ENCODE results near the gene MAML3.

The MAML3 gene

DNA sequence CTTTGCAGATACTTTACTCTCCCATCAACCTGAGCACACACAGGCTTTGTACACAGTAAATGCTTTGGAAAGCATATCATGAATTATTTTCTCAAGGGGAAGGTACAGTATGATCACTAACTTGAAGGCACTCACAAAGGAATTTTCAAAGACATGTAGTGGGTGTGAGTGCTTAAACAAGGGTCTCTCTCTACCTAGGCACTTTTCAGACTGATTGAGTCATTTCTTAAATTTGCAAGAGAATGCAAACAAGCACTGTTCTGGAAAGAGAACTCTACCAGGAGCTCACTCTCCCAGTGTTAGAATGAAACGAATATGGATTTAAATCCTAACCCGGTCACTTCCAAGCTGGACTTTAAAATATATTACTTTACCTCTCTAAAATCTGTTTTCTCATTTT, 85.7 kb downstream of the MAML3 start:
- FAIRE-seq, result no peak

DNA sequence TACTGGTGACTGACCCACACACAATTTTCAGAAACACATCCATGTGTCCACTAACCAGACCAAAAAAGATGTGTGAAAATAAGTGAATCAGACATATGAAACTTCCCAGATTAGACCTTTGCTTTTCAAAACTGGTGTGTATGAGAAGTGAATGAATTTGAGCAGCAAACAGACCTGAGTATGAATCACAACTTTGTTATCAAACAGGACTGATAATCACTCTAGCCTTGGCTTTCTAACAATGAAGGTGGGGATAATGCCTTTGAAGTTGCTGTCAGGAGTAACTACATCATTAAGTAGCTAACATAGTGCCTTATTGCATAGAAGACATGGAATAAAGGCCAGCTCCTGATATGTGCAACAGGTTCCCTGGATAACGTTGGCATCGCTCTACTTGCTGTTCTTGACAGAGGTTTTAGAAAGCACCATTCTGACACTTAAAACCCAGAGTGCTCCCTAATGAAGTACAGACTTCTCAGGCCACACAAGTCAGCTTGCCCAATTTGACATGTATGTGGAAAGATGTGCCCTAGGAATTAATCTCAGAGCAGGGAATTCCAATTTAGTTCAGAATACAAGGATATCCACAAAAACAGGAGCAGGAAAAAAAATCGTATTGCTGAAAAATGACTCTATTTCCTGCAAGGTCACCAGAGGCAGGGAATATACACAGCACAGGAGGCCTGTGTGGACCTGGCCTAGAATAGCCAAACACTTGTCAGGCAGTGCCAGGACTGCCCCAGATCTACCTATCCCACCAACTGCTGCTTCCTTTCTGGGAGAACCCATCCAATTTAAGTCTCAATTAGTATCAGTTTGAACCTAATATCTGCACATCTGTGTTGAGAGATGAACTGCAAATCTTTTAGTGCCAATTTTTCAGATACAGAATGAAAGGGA, 87.7 kb downstream of the MAML3 start:
- no peak for FAIRE-seq

DNA sequence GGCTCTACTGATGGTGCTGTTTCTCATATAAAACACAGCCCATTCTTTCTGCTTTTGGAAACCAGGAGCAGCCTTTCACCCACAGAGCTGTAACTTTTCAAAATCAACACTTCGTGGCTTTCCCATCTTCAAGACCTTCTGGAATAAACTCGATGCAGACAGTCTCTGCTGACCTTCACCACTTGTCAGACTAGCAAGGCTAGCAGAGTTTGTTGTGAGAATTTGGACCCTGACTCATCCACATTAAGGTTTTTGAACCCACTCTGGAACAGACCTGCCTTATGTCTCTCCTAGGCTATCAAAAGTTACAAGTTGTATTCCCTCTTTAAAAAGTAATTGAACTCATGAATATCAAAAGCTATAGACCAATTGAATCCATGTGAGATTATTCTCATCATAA, 88.6 kb downstream of the MAML3 start:
- no peak for FAIRE-seq

DNA sequence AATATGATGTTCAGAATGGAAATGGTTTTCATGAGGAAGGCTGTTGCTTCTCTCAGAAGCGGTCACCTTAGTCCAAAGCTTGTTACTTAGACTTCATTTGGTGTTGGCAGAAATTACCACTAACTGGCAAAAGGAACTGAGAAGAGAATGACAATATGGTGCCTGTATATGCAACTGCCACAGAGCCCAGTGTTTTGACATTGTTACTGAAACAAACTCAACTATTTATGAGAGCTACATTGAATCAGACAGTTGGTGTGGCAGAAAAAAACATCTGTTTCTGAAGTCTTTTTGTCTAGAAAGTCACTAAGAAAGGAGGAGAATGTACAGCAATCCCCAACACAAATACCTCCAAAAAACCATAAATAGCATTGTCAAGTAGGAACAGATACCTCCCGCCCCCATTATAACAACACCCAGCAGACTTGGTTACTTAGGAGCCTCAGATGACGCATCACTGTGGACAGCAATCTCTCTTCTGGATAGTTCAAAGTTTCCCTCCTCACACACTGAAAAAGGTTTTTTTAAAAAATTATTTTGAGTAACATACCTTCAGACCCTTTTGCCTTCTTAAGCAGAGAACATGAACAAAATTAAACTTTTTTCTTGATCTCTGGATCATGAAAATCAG, 92.2 kb downstream of the MAML3 start:
- FAIRE-seq, result no peak

DNA sequence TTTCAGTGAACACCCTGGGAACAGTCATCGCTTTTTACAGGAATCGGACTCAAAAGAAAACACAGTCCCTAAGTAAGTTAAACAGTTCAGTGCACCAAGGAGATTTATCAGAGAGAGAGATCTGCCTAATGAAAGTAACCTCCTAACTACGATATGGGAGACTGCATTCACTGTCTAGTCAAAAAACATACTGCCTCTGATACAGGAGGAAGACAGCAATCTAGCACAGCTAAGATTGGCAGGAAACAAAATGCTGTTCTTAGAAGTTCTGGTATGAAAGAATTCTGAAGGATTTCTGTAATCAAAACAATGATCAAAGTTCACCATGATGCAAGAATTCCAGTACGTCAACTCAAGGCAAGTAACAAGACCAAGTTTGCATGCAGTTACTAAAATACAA, 92.8 kb downstream of the MAML3 start:
- FAIRE-seq, result no peak

DNA sequence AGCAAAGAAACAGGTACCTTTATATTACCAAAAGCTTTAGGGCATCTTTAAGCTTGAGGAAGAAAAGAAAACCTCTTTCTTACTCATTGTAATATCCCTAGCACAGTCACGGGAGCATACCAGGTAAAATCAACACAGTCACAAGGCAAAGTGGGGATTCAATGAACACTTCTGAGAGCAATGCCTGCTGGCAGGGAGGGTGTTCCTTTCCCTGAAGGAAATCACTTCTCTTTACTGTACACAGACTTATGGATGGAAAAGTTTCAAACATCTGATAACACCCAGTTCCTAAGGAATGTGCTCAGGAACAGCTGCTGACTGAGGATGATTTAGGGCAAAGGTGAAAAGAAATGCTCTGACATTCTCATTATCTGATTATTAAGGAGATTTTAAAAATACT, 94.8 kb downstream of the MAML3 start:
- FAIRE-seq, result no peak

DNA sequence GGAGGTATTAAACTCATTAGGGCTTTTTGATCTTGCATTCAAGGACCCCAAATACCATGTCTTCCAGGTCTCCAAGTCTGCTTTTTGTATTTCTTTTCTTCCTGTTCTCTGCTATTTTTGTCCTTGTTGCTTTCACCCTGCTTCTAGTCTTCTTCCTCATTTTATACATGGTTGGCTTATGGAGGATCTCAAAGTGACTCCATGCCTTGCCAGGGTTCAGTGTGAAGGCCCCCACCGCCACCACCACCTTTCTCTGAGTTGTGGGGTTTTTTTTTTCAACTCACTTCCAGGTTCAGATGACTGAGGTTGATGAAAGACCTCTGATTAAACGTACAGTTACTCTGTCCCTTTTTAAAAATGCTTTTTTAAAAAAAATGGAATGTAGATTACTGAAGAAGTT, 96.3 kb downstream of the MAML3 start:
- FAIRE-seq, result no peak

DNA sequence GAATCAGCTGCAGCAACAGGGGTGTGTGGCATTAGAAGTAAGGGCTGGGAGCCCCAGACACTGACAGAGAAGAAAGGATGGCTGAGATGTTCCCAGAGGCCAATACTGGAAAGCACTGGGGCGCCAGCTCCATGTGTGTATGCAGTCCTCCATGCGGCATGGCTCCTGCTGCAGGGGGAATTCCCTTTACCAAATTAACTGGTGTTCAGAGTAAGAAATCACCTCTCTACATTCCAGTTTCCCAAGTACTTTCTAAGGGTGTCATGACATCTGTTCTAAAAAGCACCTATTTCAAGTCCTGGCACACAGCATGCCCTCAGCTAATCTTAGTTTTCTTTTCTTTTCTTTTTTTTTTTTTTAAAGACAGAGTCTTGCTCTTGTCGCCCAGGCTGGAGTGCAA, 98.0 kb downstream of the MAML3 start:
- no peak for FAIRE-seq

DNA sequence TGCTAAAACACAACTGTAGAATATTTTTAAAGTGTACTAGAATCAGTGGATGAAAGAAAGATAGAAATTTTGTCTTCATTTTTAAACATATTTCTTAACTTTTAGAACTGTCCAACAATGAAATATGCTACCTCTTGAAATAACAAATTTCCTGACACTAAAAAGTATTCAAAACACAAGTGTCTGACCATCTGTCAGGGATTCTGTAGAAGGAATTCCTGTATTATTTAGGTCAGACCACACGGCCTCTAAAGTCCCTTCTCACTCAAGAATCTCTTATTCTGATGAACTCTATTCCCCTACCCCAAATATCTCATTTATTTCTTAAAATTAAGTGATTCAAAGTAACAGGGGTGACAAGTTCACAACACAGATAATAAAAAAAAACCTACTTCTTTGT, 99.1 kb downstream of the MAML3 start:
- FAIRE-seq, result no peak

DNA sequence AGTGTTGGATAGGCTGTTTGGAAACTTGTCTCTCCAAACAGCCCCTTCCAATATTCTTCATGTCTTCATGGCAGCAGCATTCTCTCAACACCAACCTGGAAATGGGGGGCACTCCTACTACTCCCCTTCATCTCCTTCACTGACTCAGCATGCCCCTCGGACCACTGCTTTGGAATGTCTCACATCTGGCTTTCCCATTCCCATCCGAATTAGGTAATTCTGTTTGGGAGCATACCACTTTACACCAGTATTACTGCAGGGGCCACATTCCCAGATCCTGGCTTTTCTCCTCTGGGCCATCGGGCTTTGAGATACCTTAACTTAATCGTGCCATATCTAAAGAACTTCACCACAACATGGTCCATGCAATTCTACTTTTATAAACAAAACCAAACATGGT, 100.8 kb downstream of the MAML3 start:
- FAIRE-seq, result no peak

DNA sequence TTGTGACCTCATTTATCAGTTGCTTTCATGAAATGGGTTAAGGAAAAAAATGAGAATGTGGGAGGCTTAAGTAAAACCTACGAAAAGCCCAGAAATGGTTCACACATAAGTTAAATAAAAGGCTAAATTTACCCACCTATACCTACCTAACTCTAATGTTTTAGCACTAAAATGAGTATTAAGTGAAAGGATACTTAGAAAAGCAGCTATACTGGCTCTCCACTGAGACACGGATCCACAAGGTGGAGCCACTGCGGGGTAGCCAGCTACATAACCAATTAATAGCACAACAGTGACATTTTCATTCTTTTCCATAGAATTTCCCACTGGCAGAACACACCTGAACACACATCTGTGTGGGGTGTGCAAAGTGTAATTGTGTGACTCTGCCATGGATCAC, 101.9 kb downstream of the MAML3 start:
- FAIRE-seq, result no peak

DNA sequence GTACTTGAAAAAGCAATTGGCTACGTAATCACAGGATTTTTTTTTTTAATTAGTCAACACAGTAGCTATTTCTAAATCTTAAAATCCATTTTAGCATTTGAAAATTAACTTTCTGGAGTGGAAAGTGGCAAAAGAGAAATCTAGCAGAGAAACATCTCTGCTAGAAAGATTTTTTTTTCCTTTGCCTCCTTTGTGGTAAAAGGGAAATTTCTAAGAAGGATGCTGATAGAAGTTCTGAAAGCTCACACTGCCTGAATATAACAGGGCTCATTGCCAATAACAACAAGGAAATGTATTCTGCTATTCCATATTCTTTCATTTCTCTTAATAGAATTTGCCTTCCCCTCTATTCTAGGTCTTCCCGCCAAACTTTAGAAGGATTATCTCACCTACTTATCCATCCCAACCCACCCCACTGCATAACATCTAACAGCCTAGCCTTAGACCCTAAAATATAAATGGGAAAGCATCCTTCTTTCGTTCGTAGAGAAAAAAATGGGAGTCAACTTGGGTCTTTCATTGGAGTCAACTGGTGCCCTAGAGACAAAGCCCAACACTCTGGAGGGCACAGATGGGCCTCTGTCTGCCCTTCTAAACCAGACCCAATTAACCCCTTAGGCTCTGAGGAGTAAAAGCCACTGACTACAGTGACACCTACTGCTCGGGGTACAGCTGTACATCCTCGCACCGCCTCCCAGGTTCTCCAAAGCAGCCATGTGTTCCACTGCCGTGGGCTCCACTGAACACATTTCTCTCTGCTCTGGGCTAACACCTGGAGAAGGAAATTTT, 103.9 kb downstream of the MAML3 start:
- FAIRE-seq, result no peak

DNA sequence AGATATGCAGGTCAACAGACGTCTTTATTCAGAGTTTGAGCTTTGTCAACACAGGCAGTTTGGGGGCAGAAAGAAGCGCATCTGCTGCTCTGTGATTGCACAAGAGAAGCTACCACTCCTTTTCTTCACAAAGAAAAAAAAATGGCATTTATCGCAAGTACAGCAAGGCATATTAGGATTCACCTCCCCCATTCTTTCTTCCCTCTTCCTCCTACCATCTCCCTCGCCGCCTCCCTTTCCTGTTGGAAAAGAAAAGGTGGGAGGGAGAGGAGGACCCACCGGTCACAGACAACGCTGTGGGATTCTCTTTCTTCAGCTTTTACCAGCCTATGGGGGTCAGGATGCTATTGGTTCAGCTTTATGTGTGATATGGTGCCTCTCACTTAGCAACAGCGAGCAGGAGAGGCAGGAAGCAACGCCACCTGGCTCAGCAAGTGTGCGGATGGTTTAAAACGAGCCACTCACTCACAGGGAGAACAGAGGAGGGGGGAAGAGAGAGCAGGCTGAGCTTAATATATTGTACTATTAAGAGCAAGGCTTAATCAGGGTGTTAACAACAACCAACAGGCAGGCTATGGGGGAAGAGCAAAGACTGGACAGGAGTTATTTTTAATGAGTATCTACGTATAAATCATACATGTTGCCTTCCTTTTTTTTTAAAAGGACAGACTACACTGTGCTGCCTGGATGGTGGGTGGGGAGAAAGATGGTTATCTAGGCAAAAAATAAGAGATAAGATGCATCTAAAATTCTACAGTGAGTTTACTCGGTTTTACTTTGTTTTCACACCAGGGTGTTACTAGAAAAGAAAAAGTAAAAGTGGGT, 104.7 kb downstream of the MAML3 start:
- FAIRE-seq, result no peak

DNA sequence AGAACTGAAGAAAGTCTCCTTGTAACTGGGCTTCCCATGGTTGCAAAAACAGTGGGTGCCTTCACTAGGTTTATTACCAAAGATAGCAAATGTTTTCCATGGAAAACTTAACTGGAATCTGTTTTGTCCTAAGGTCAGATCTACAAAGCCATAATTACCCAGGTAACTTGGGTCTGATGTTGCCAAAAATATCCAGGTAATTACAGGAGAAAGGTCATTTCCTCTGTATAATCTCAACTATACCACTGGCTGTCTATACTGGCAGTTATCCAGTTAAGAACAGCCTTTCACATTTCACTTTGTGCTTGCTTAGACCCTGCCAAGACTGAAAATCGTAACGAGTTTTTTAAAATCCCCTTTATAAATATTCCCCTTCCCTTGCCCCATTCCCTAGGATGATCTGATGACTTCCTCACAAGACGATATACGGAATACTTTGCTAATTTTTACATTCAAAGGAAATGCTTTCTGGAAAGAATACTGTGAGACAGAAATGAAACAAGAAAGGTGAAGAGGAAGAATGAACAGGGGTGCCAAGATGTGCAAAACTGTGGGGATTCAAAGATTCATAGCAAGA, 105.5 kb downstream of the MAML3 start:
- no peak for FAIRE-seq

DNA sequence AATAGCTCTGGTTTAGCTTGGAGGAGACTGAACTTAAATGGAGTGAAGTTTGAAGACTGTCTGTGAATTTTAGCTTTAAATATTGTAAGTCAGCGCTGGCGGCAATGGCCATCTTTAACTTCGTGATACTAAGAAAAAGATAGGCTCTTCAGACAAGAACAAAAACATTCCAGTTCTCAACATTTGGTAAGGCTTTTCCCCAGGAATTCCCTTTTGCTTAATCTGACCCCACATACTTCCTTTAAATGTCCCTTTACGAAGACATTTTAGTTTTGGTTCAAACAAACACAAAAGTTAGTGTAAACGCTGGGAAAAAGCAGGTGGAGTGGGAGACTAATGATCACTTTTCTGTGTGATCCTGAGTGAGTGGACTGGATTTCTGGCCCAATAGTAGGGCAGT, 106.2 kb downstream of the MAML3 start:
- FAIRE-seq, result no peak

DNA sequence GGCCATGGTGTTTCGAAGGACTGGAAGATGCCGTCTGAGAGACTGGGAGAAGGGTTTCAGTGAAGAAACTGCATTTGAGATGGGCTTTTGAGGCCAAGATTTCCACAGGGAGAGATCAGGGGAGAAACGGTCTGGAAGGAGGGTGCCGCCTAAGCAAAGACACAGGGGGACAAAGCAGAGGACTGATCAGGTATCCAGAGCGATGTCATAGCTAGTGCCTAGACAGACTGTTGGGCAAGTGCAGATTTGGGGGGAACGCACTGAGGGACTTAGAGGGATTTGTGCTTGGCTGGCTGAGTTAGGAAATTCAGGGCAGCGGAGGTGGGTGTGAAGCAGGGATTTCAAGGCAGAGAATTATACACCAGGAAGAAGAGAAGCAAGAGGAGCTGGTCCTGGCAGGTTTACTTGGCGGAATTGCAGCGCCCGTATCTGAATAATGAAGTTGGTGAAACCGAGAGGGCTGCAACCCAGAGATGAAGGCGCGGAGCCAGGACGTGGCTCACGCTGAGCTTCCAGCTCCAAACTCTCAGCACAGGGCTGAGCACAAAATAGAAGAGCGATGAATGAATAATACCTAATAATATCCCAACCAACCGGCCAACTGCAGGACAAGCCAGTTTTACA, 106.9 kb downstream of the MAML3 start:
- FAIRE-seq, result no peak

DNA sequence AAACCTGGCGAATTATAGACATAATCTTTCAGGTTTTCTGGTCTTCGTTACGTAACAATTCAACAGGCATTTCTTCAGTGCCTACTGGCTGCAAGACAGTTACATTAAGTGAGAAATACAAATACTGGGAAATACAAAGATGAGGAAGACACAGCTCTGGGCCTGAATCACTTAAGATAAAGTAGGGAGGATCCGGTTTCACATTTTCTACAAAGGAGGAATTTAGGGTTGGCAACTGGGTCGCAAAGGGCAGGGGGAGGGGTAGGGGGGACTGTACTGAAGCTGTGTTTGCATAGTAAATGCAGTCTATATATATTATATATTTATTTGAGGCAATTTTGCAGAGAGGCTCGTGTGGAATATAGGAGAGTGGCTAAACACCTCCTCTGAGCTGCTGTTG, 107.4 kb downstream of the MAML3 start:
- no peak for FAIRE-seq

DNA sequence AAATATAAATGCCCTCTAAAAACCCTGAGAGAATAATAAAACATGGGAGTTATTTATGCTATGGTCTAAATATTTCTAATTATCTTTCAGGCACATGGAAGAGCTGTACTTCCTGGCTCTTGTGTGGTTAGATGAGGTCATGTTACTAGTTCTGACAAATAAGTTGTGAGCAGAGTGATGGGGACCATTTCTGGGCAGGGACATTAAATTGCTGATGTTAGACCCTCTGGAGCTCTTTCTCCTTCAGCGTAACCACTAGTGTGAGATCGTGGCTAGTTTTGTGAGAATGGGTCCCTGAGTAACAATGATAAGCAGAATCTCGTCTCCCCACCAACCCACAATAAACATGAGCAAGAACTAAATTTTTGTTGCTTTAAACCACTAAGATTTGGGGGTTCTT, 108.0 kb downstream of the MAML3 start:
- no peak for FAIRE-seq

DNA sequence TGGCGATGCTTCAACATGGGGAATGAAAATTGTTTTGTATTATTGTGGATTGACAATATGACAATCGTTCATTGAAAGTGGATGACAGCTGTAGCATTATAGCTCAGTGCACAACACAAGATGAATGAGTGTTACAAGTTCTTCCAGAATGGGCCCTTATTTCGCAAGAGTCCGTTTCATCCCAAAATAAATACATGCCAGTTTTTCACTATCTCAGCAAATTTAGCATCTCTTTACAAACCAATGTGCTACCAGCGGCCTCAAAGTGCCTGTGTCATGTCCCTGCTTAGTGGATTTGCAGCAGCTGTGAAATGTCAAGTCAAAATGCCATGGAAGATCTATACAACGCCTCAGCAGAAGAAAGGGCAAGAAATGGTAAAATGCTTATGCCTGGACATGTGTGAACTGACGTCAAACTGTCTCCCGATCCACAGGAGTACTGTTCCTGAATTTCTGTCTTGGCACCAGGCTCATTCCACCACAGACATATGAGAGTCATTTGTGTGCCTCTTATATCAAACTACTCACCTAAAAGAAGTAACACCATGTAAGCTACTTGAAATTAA, 109.6 kb downstream of the MAML3 start:
- FAIRE-seq, result no peak

DNA sequence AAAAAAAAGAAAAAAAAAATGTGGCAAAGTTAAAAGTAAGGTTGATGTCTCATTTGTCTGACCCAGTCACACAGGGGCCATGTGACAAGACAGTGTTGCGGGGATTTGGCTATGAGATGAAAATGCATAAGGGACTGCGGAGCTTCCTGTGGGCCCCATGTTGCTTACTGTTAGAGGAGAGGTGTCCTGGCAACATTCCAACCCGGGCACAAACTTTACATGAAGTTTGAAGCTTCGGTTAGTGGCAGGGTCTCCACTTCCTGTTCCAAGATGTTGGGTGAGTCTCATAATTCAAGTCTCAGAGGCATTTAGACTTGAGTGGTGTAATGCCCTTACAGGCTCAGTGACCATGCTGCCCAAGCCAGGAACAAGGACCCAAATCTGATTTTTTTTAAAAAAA, 111.3 kb downstream of the MAML3 start:
- no peak for FAIRE-seq

DNA sequence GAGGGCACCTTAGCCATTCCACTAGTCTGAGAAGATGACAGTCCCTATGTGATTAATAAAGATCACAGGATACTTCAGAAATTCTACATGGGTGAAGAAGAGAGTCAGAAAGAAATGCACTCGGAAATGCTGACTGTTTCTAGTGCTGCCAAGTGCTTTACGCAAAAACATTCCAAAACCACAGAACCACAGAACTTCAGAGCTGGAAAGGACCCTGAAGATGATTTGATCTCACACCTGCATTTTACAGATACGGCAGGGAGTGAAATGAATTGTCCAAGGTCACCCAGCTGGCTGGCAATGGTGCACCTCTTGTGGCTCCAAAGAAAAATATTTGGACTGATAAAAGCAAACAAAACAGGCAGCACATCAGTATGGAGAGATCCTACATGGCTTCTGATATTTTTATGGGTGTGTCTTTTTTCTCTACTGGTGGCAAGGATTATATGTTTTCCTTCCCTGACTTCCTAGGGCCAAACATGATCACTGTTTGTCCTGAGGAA, 115.9 kb downstream of the MAML3 start:
- FAIRE-seq, result no peak

Data from TTC549 (cell line).